OCI-LY7 (cell line): ENCODE results near the gene TJP1.

Experiments used
- EZH2phosphoT487 ChIP-seq: fragments of 200-600 bp; sonication (generic); IDR thresholded peaks from 2 replicates; pipeline ENCODE4 v1.6.1; 2018; ENCODE audit warnings: low read depth, borderline replicate concordance, mild to moderate bottlenecking, mixed run types, antibody characterized with exemption, low read length, moderate library complexity, mixed read lengths
- TF ChIP-seq, protein P1 (sequence below): fragments of 200-600 bp; sonication (generic); conservative IDR thresholded peaks from 2 replicates; pipeline ENCODE4 v1.5.1; 2014; ENCODE audit warnings: mild to moderate bottlenecking, antibody characterized with exemption, low read length, moderate library complexity, mixed read lengths

- TF ChIP-seq, protein P1, sequence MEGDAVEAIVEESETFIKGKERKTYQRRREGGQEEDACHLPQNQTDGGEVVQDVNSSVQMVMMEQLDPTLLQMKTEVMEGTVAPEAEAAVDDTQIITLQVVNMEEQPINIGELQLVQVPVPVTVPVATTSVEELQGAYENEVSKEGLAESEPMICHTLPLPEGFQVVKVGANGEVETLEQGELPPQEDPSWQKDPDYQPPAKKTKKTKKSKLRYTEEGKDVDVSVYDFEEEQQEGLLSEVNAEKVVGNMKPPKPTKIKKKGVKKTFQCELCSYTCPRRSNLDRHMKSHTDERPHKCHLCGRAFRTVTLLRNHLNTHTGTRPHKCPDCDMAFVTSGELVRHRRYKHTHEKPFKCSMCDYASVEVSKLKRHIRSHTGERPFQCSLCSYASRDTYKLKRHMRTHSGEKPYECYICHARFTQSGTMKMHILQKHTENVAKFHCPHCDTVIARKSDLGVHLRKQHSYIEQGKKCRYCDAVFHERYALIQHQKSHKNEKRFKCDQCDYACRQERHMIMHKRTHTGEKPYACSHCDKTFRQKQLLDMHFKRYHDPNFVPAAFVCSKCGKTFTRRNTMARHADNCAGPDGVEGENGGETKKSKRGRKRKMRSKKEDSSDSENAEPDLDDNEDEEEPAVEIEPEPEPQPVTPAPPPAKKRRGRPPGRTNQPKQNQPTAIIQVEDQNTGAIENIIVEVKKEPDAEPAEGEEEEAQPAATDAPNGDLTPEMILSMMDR: no peak
- TF ChIP-seq EZH2phosphoT487: no peak
Observed at GRCh38 chr15:29787767-29788166, 34.5 kb downstream of the TJP1 start.
